Liver (tissue), 9 donors: ENCODE data around the gene TNFAIP3. TPM values are rescaled to one million over a fixed set of nuclear protein-coding genes. Genes with fewer than 3 reads are reported as not detected.
"Not testable (repeated sequence)": the region's sequence is repeated elsewhere in the genome, so short reads cannot be mapped to it uniquely, and the experiment has no call there.

Experiments used
- DNase-seq: peaks from one replicate; pipeline ENCODE4 v3.0.0-alpha.2; 2017; ENCODE audit warnings: low spot score
- H3K27ac ChIP-seq, 2 donors: one replicate each; pipeline ENCODE4 v1.7.0; 2013; ENCODE audit warnings: inconsistent platforms in 2 of 2, low read length in 2 of 2, control low read depth in 1 of 2, low read depth in 1 of 2, mild to moderate bottlenecking in 1 of 2
- H3K27me3 ChIP-seq, 4 donors: one replicate each; pipeline versions ENCODE4 v1.6.1 to v1.7.0; 2013; ENCODE audit warnings: low read length in 3 of 4, inconsistent platforms in 1 of 4, mild to moderate bottlenecking in 1 of 4, moderate library complexity in 1 of 4; ENCODE audit not compliant: control insufficient read depth in 4 of 4, insufficient read depth in 4 of 4
- H3K36me3 ChIP-seq, 4 donors: one replicate each; pipeline versions ENCODE4 v1.6.1 to v1.7.0; 2013; ENCODE audit warnings: low read length in 3 of 4, mild to moderate bottlenecking in 3 of 4, low read depth in 1 of 4, moderate library complexity in 1 of 4; ENCODE audit not compliant: control insufficient read depth in 4 of 4, insufficient read depth in 3 of 4
- H3K4me1 ChIP-seq, 4 donors: one replicate each; pipeline versions ENCODE4 v1.6.1 to v1.7.0; 2013; ENCODE audit warnings: low read length in 3 of 4, mild to moderate bottlenecking in 3 of 4, moderate library complexity in 1 of 4; ENCODE audit not compliant: control insufficient read depth in 4 of 4, insufficient read depth in 4 of 4
- H3K4me3 ChIP-seq, 3 donors: one replicate each; pipeline versions ENCODE4 v1.6.1 to v1.7.0; 2013; ENCODE audit warnings: low read length in 3 of 3, control low read depth in 1 of 3, low read depth in 1 of 3, mild to moderate bottlenecking in 1 of 3
- H3K9ac ChIP-seq, 2 donors: one replicate each; pipeline ENCODE4 v1.7.0; 2013; ENCODE audit warnings: low read length in 2 of 2, mild to moderate bottlenecking in 2 of 2, moderate library complexity in 2 of 2, control low read depth in 1 of 2, low read depth in 1 of 2
- H3K9me3 ChIP-seq, 4 donors: one replicate each; pipeline versions ENCODE4 v1.6.1 to v1.7.0; 2013; ENCODE audit warnings: low read length in 3 of 4; ENCODE audit not compliant: control insufficient read depth in 4 of 4
- ATF3 ChIP-seq: IDR thresholded peaks from 2 replicates; pipeline ENCODE4 v1.6.1; 2016; ENCODE audit warnings: antibody characterized with exemption
- EGR1 ChIP-seq, 2 donors: IDR thresholded peaks; 2 replicates each; pipeline ENCODE4 v1.6.1; 2016 to 2018; ENCODE audit warnings: antibody characterized with exemption in 2 of 2, low read depth in 2 of 2
- FOXA1 ChIP-seq: IDR thresholded peaks from 2 replicates; pipeline ENCODE4 v1.6.1; 2016; ENCODE audit warnings: antibody characterized with exemption
- GABPA ChIP-seq, 2 donors: IDR thresholded peaks in 1 of 2; conservative IDR thresholded peaks in 1 of 2; 2 replicates each; pipeline ENCODE4 v1.6.1; 2016; ENCODE audit warnings: antibody characterized with exemption in 2 of 2, mild to moderate bottlenecking in 1 of 2, moderate library complexity in 1 of 2
- HNF4A ChIP-seq, 2 donors: conservative IDR thresholded peaks; 2 replicates each; pipeline ENCODE4 v1.6.1; 2016; ENCODE audit warnings: antibody characterized with exemption in 2 of 2, mild to moderate bottlenecking in 2 of 2
- HNF4G ChIP-seq: IDR thresholded peaks from 2 replicates; pipeline ENCODE4 v1.6.1; 2016; ENCODE audit warnings: antibody characterized with exemption
- RAD21 ChIP-seq, 2 donors: IDR thresholded peaks; 2 replicates each; pipeline ENCODE4 v1.6.1; 2016; ENCODE audit warnings: antibody characterized with exemption in 2 of 2, mild to moderate bottlenecking in 2 of 2
- RXRA ChIP-seq, 2 donors: IDR thresholded peaks; 2 replicates each; pipeline ENCODE4 v1.6.1; 2017 to 2018; ENCODE audit warnings: antibody characterized with exemption in 2 of 2, mild to moderate bottlenecking in 1 of 2
- SP1 ChIP-seq: IDR thresholded peaks from 2 replicates; pipeline ENCODE4 v1.6.1; 2018; ENCODE audit warnings: antibody characterized with exemption, mild to moderate bottlenecking
- TAF1 ChIP-seq: conservative IDR thresholded peaks from 2 replicates; pipeline ENCODE4 v1.6.1; 2016; ENCODE audit warnings: antibody characterized with exemption, mild to moderate bottlenecking
- YY1 ChIP-seq: IDR thresholded peaks from 2 replicates; pipeline ENCODE4 v1.6.1; 2016; ENCODE audit warnings: antibody characterized with exemption, mild to moderate bottlenecking
- WGBS: extraction: QIAGEN DNeasy Blood & Tissue Kit; methylation state at CpG from one replicate; pipeline ENCODE4 v1.1.7; 2013; 5-methylcytosine and 5-hydroxymethylcytosine counted together
- polyA plus RNA-seq, 2 donors: library from polyadenylated mRNA; stranded (reverse) in 1 of 2; unstranded in 1 of 2; fragments of 200-250 nt in 1 of 2; fragments of >200 nt in 1 of 2; fragmentation: Nextera tagmentation in 1 of 2; extraction: Ambion mirVana in 1 of 2; gene quantifications; one replicate each; pipeline versions ENCODE4 v1.2.1 to v1.2.3, GENCODE V29; 2013 to 2015
- total RNA-seq, 2 donors: library from RNA; depleted of rRNA; stranded (reverse); fragments of >200 nt; gene quantifications; one replicate each; pipeline ENCODE4 v1.2.3, GENCODE V29; 2014
- TF ChIP-seq, protein P1 (sequence below): IDR thresholded peaks from 2 replicates; pipeline ENCODE4 v1.6.1; 2016; ENCODE audit warnings: antibody characterized with exemption, mild to moderate bottlenecking
- TF ChIP-seq, protein P2 (sequence below): IDR thresholded peaks from 2 replicates; pipeline ENCODE4 v1.6.1; 2016; ENCODE audit warnings: antibody characterized with exemption
- donor health status: healthy.
- donor health status: healthy.
- donor health status: healthy.
- donor health status: healthy.
- donor health status: healthy.

TNFAIP3 gene
- total and polyA plus RNA-seq, 4 donors, result 4.5 to 8.0 (median 6.7) TPM

GRCh38 chr6:137892271-137892708 is 25.2 kb downstream of the TNFAIP3 start:
- WGBS, result 94% methylated on average over 3 of the region's 3 CpGs
- Histone ChIP-seq H3K9me3 (no peaks in the 10 kb centered on the region), H3K27ac (no peak overlapping the region), H3K4me3 (no peak overlapping the region), H3K27me3 (no peaks in the 10 kb centered on the region), H3K9ac (no peak overlapping the region), H3K36me3 (no peaks in the 10 kb centered on the region), H3K4me1 (no peaks in the 10 kb centered on the region)
- TF ChIP-seq, protein P1, sequence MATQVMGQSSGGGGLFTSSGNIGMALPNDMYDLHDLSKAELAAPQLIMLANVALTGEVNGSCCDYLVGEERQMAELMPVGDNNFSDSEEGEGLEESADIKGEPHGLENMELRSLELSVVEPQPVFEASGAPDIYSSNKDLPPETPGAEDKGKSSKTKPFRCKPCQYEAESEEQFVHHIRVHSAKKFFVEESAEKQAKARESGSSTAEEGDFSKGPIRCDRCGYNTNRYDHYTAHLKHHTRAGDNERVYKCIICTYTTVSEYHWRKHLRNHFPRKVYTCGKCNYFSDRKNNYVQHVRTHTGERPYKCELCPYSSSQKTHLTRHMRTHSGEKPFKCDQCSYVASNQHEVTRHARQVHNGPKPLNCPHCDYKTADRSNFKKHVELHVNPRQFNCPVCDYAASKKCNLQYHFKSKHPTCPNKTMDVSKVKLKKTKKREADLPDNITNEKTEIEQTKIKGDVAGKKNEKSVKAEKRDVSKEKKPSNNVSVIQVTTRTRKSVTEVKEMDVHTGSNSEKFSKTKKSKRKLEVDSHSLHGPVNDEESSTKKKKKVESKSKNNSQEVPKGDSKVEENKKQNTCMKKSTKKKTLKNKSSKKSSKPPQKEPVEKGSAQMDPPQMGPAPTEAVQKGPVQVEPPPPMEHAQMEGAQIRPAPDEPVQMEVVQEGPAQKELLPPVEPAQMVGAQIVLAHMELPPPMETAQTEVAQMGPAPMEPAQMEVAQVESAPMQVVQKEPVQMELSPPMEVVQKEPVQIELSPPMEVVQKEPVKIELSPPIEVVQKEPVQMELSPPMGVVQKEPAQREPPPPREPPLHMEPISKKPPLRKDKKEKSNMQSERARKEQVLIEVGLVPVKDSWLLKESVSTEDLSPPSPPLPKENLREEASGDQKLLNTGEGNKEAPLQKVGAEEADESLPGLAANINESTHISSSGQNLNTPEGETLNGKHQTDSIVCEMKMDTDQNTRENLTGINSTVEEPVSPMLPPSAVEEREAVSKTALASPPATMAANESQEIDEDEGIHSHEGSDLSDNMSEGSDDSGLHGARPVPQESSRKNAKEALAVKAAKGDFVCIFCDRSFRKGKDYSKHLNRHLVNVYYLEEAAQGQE, result no peak
- TF ChIP-seq EGR1 (IDR thresholded peaks at IDR 0.05; ENCODE audit: low read depth in 2 of 2) (no peak), YY1 (no peak), HNF4A (conservative IDR thresholded peaks at IDR 0.05) (no peak), SP1 (no peak), TAF1 (no peak), HNF4G (no peak), ATF3 (no peak), FOXA1 (no peak)
- no peak for DNase-seq

DNA sequence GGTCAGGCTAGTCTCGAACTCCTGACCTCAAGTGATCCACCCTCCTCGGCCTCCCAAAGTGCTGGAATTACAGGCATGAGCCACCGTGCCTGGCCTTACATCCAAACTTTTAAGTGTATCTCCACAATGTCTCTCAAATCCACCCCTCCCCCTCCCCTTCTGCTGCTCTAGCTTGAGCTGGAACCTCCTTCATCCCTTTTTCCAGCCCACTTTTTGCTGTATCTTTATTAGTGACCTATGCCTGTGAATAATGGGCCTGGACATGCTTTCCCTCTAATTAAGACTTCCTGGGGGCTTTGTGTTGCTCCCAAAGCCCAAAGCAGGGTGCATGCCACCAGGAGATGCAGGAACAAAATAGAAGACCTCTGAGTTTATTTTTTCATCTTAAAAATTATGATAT is 26.1 kb downstream of the TNFAIP3 start:
- no peak for DNase-seq
- Histone ChIP-seq H3K4me1 (no peaks in the 10 kb centered on the region), H3K4me3 (no peak overlapping the region), H3K36me3 (no peaks in the 10 kb centered on the region), H3K27ac (no peak overlapping the region), H3K9ac (no peak overlapping the region), H3K9me3 (no peaks in the 10 kb centered on the region), H3K27me3 (no peaks in the 10 kb centered on the region)
- TF ChIP-seq GABPA (IDR thresholded peaks at IDR 0.05 in 1 of 2, conservative IDR thresholded peaks at IDR 0.05 in 1 of 2) (no peak), EGR1 (IDR thresholded peaks at IDR 0.05; ENCODE audit: low read depth in 2 of 2) (no peak), RAD21 (IDR thresholded peaks at IDR 0.05) (no peak)
- 96% methylated on average over 3 of the region's 3 CpGs for WGBS

DNA sequence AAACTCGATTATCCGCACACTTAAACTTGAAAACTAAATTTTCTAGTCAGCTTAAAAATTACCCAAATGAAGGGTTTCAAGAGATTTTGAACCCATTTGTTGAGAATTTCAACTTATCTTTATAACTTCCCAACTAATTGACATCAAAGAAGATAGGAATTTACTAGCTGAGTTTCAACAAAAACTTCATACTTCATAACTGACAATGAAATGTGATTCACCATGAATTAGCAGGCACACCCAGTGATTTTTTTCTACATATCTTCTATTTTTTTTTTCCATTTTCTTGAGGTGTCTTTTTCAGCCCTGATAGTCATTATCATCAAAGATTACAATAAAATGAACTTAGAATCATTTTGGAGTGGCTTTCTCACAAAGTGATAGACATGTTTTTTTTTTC is 26.7 kb downstream of the TNFAIP3 start:
- WGBS, result 93% methylated on average over 2 of the region's 2 CpGs
- Histone ChIP-seq H3K36me3 (no peaks in the 10 kb centered on the region), H3K27ac (no peak overlapping the region), H3K4me3 (no peak overlapping the region), H3K4me1 (no peaks in the 10 kb centered on the region), H3K27me3 (no peaks in the 10 kb centered on the region), H3K9ac (no peak overlapping the region), H3K9me3 (no peaks in the 10 kb centered on the region)
- TF ChIP-seq FOXA1 (no peak), RXRA (IDR thresholded peaks at IDR 0.05) (no peak)
- TF ChIP-seq, protein P2, sequence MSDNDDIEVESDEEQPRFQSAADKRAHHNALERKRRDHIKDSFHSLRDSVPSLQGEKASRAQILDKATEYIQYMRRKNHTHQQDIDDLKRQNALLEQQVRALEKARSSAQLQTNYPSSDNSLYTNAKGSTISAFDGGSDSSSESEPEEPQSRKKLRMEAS, result no peak
- DNase-seq, result no peak

- H3K27ac ChIP-seq, H3K9me3 ChIP-seq, H3K36me3 ChIP-seq, H3K27me3 ChIP-seq, H3K4me1 ChIP-seq, H3K9ac ChIP-seq, H3K4me3 ChIP-seq, DNase-seq: not testable (repeated sequence)
- WGBS, result 85% methylated on average over 8 of the region's 8 CpGs
Observed at GRCh38 chr6:137894378-137894777, 27.3 kb downstream of the TNFAIP3 start.
